HL-60 (cell line): Measurements from ENCODE around the gene CTDP1.
A peak's percentile ranks its signal among the peaks of the same experiment; 100 is the strongest.

Source experiments
- CTCF ChIP-seq: IDR thresholded peaks from one replicate; pipeline ENCODE4 v1.5.1; 2011; ENCODE audit warnings: low read length, control low read depth, inconsistent platforms; ENCODE audit not compliant: insufficient read depth
- GABPA ChIP-seq: IDR thresholded peaks from 2 replicates; pipeline ENCODE4 v1.6.1; 2012; ENCODE audit warnings: low read depth
- POLR2AphosphoS5 ChIP-seq: IDR thresholded peaks from 2 replicates; pipeline ENCODE4 v1.6.1; 2012; ENCODE audit warnings: low read depth
- REST ChIP-seq: IDR thresholded peaks from 2 replicates; pipeline ENCODE4 v1.6.1; 2012; ENCODE audit warnings: low read depth; ENCODE audit not compliant: insufficient replicate concordance
- SPI1 ChIP-seq: IDR thresholded peaks from 2 replicates; pipeline ENCODE4 v1.6.1; 2012; ENCODE audit warnings: low read depth, mild to moderate bottlenecking, borderline replicate concordance

DNA sequence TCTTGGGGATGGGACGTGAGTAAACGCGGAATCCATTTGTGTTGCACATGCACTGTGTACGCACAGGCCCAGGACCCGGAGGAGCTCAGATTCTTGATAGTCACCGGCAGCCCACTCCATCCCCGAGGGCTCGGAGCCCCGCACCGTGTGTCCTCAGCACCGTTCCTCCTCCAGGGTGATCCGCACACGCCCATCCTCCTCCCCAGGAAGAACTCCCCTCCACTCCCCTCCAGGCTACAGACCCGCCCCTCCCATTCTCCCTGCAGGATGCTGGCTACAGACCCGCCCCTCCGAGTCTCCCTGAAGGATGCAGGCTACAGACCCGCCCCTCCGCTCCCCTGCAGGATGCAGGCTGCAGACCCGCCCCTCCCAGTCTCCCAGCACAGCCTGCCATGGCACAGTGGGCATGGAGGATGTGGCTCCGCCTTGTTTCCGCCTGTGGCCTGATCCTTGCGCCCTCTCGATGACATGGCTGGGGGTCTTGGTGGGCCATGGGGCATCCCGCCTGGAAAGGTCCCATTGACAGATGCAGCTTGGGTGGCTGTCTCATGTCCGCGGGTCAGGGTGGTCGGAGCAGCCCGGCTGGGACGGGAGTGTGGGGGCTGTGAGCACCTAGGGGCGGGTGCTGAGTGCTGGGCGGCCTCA is 14.1 kb downstream of the CTDP1 start:
- no peak for TF ChIP-seq CTCF
- peak; percentile 20; the same call in 1 of the 2 replicates for TF ChIP-seq POLR2AphosphoS5
- TF ChIP-seq REST: no peak
- no peak for TF ChIP-seq GABPA
- no peak for TF ChIP-seq SPI1
